ENCODE results near the gene GZMM. TPM values are rescaled to one million over a fixed set of nuclear protein-coding genes. Genes with fewer than 3 reads are reported as not detected.
A peak's percentile ranks its signal among the peaks of the same experiment; 100 is the strongest.

The GZMM gene
- total and polyA plus RNA-seq, 2 of the 13 experiments (the other 11 are each of a cell fraction or from before 2014, with no cell fraction given) = 0.07 TPM; not detected in 1

DNA sequence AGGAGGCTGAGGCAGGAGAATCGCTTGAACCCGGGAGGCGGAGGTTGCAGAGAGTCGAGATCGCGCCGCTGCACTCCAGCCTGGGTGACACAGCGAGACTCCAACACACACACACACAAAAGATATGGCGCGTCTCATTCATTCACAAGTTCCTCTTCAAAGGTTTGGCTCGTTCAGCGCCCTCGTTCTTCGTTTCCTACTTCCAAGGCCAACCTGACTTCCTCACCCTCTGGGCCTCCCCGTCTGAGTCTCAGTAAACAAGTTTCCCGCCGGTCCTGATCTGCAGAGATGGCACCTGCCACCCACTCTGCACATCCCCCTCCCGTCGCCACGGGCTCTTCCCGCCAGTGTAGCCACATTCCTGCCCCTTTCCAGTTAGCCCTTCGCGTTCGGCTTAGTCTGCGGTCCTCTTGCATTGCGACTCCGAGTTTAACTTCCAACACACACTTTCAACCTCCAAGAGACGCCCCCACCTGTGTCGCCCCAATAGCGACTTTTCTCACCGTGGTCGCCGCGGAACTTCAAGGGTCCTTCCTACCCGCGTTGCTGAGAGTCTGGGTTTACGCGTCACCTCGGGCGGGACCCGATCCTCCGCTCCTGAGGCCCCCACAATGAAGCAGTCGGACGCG lies 27.2 kb downstream of the GZMM start (continued):
- no peak; the same call in 1 of the 2 replicates for TF ChIP-seq ZC3H13 (CRISPR knock-in tag; IDR thresholded peaks at IDR 0.05)
- TF ChIP-seq PTBP1 (IDR thresholded peaks at IDR 0.05; ENCODE audit: low read depth, low read length, poor library complexity, severe bottlenecking) = no peak
- TF ChIP-seq RXRB (CRISPR knock-in tag; IDR thresholded peaks at IDR 0.05; ENCODE audit: borderline replicate concordance) = peak; percentile 55; the same call in 1 of the 2 replicates
- peak; percentile 49; the same call in 1 of the 2 replicates for TF ChIP-seq ZBTB7A (CRISPR knock-in tag; IDR thresholded peaks at IDR 0.05)
- no peak; the same call in 1 of the 2 replicates for TF ChIP-seq ZNF232 (CRISPR knock-in tag; IDR thresholded peaks at IDR 0.05; ENCODE audit: borderline replicate concordance)
- peak; percentile 40; the same call in 1 of the 2 replicates for TF ChIP-seq KMT2A (CRISPR knock-in tag; IDR thresholded peaks at IDR 0.05)
- TF ChIP-seq, protein P1, sequence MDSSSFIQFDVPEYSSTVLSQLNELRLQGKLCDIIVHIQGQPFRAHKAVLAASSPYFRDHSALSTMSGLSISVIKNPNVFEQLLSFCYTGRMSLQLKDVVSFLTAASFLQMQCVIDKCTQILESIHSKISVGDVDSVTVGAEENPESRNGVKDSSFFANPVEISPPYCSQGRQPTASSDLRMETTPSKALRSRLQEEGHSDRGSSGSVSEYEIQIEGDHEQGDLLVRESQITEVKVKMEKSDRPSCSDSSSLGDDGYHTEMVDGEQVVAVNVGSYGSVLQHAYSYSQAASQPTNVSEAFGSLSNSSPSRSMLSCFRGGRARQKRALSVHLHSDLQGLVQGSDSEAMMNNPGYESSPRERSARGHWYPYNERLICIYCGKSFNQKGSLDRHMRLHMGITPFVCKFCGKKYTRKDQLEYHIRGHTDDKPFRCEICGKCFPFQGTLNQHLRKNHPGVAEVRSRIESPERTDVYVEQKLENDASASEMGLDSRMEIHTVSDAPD (CRISPR knock-in tag; IDR thresholded peaks at IDR 0.05) = 0 out of 2 replicates have a peak, but pooled peaks have one; percentile 28
- TF ChIP-seq ZSCAN22 (CRISPR knock-in tag; IDR thresholded peaks at IDR 0.05) = no peak
- TF ChIP-seq, protein P2, sequence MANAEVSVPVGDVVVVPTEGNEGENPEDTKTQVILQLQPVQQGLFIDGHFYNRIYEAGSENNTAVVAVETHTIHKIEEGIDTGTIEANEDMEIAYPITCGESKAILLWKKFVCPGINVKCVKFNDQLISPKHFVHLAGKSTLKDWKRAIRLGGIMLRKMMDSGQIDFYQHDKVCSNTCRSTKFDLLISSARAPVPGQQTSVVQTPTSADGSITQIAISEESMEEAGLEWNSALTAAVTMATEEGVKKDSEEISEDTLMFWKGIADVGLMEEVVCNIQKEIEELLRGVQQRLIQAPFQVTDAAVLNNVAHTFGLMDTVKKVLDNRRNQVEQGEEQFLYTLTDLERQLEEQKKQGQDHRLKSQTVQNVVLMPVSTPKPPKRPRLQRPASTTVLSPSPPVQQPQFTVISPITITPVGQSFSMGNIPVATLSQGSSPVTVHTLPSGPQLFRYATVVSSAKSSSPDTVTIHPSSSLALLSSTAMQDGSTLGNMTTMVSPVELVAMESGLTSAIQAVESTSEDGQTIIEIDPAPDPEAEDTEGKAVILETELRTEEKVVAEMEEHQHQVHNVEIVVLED (CRISPR knock-in tag; IDR thresholded peaks at IDR 0.05; ENCODE audit: borderline replicate concordance) = peak; percentile 19; the same call in 1 of the 2 replicates
- TF ChIP-seq RNF2 (conservative IDR thresholded peaks at IDR 0.05; ENCODE audit: low read depth) = 0 out of 2 replicates have a peak, but pooled peaks have one; percentile 33
- TF ChIP-seq NR3C1 (CRISPR knock-in tag; IDR thresholded peaks at IDR 0.05) = no peak
- TF ChIP-seq MIER2 (CRISPR knock-in tag; IDR thresholded peaks at IDR 0.05) = no peak
- TF ChIP-seq, protein P3, sequence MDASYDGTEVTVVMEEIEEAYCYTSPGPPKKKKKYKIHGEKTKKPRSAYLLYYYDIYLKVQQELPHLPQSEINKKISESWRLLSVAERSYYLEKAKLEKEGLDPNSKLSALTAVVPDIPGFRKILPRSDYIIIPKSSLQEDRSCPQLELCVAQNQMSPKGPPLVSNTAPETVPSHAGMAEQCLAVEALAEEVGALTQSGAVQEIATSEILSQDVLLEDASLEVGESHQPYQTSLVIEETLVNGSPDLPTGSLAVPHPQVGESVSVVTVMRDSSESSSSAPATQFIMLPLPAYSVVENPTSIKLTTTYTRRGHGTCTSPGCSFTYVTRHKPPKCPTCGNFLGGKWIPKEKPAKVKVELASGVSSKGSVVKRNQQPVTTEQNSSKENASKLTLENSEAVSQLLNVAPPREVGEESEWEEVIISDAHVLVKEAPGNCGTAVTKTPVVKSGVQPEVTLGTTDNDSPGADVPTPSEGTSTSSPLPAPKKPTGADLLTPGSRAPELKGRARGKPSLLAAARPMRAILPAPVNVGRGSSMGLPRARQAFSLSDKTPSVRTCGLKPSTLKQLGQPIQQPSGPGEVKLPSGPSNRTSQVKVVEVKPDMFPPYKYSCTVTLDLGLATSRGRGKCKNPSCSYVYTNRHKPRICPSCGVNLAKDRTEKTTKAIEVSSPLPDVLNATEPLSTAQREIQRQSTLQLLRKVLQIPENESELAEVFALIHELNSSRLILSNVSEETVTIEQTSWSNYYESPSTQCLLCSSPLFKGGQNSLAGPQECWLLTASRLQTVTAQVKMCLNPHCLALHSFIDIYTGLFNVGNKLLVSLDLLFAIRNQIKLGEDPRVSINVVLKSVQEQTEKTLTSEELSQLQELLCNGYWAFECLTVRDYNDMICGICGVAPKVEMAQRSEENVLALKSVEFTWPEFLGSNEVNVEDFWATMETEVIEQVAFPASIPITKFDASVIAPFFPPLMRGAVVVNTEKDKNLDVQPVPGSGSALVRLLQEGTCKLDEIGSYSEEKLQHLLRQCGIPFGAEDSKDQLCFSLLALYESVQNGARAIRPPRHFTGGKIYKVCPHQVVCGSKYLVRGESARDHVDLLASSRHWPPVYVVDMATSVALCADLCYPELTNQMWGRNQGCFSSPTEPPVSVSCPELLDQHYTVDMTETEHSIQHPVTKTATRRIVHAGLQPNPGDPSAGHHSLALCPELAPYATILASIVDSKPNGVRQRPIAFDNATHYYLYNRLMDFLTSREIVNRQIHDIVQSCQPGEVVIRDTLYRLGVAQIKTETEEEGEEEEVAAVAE (CRISPR knock-in tag; IDR thresholded peaks at IDR 0.05; ENCODE audit: borderline replicate concordance) = no peak

All from HepG2 (cell line).